Endothelial cell (in vitro differentiated cells): ENCODE data around the gene NOXA1. TPM values are rescaled to one million over a fixed set of nuclear protein-coding genes. Genes with fewer than 3 reads are reported as not detected.
A peak's percentile ranks its signal among the peaks of the same experiment; 100 is the strongest.

Source experiments
- DNase-seq: peaks from one replicate; pipeline ENCODE4 v3.0.0; 2021; ENCODE audit warnings: low spot score
- H3K27ac Mint-ChIP-seq: one replicate; pipeline ENCODE4 v1.8.0; 2021; ENCODE audit warnings: mixed read lengths, inconsistent platforms; ENCODE audit not compliant: unreplicated experiment
- H3K27me3 Mint-ChIP-seq: one replicate; pipeline ENCODE4 v1.8.0; 2021; ENCODE audit warnings: mild to moderate bottlenecking, moderate library complexity, mixed read lengths, inconsistent platforms; ENCODE audit not compliant: unreplicated experiment
- H3K36me3 Mint-ChIP-seq: one replicate; pipeline ENCODE4 v1.8.0; 2021; ENCODE audit warnings: mild to moderate bottlenecking, low read depth, mixed read lengths, inconsistent platforms; ENCODE audit not compliant: unreplicated experiment
- H3K4me1 Mint-ChIP-seq: one replicate; pipeline ENCODE4 v1.8.0; 2021; ENCODE audit warnings: mild to moderate bottlenecking, mixed read lengths, inconsistent platforms; ENCODE audit not compliant: unreplicated experiment
- H3K4me3 Mint-ChIP-seq: one replicate; pipeline ENCODE4 v1.8.0; 2021; ENCODE audit warnings: mild to moderate bottlenecking, mixed read lengths, inconsistent platforms; ENCODE audit not compliant: unreplicated experiment
- H3K9me3 Mint-ChIP-seq: one replicate; pipeline ENCODE4 v1.8.0; 2021; ENCODE audit warnings: mixed read lengths, inconsistent platforms; ENCODE audit not compliant: unreplicated experiment
- total RNA-seq: library from RNA; stranded (reverse); fragmentation: NEBNext Ultra II Directional; extraction: Animal tissue kit (Norgen Biotek cat#: 25700); gene quantifications from one replicate; pipeline ENCODE4 v1.2.1, GENCODE V29; 2021; ENCODE audit not compliant: unreplicated experiment
- TF ChIP-seq, protein P1 (sequence below): fragments of 200-600 bp; sonication (generic); IDR thresholded peaks from one replicate; pipeline ENCODE4 v1.5.0; 2021; ENCODE audit warnings: antibody characterized with exemption; ENCODE audit not compliant: unreplicated experiment

The NOXA1 gene
- total RNA-seq, 1 donor from 2014 or later: 0.36 TPM

DNA sequence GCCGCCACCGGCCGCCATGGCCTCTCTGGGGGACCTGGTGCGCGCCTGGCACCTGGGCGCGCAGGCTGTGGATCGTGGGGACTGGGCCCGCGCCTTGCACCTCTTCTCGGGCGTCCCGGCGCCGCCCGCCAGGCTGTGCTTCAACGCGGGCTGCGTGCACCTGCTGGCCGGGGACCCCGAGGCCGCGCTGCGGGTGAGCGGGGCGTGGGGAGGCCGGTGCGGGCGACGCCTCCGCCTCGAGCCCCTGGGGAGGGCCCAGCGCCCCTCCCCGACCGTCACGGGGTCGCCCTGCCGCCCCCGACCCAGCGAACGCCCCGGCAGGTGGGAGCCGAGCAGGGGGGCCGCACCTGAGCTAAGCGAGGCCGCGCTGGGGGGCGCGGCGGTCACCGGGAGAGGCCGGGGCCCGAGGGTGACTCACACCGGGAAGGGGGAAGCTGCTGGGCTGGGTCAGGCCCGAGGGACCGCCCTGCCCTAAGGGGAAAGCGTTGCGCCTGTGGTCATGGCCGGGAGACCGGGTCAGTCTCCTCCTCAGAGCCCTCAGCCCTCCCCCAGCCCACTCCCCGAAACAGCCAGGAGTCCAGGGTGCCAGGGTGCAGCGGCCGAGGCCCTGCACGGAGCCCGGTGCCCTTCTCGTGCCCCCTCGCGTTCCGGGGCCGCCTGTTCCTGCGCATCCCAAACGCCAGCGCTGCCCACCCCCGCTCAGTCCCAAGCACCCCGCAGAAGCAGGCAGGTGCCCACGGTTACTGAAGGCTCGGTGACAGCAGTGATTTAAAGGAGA lies 510 bp downstream of the NOXA1 start:
- Mint-ChIP-seq H3K4me1 (peaks cover 4% of the 10 kb centered on the region), H3K27ac (no peak overlapping the region), H3K27me3 (peaks cover 13% of the 10 kb centered on the region), H3K36me3 (no peaks in the 10 kb centered on the region), H3K9me3 (no peaks in the 10 kb centered on the region), H3K4me3 (no peak overlapping the region)
- no peak for DNase-seq
- TF ChIP-seq, protein P1, sequence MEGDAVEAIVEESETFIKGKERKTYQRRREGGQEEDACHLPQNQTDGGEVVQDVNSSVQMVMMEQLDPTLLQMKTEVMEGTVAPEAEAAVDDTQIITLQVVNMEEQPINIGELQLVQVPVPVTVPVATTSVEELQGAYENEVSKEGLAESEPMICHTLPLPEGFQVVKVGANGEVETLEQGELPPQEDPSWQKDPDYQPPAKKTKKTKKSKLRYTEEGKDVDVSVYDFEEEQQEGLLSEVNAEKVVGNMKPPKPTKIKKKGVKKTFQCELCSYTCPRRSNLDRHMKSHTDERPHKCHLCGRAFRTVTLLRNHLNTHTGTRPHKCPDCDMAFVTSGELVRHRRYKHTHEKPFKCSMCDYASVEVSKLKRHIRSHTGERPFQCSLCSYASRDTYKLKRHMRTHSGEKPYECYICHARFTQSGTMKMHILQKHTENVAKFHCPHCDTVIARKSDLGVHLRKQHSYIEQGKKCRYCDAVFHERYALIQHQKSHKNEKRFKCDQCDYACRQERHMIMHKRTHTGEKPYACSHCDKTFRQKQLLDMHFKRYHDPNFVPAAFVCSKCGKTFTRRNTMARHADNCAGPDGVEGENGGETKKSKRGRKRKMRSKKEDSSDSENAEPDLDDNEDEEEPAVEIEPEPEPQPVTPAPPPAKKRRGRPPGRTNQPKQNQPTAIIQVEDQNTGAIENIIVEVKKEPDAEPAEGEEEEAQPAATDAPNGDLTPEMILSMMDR: peak; percentile 53

GRCh38 chr9:137426018-137426681 lies 3.0 kb downstream of the NOXA1 start:
- H3K4me1 Mint-ChIP-seq: peaks cover 4% of the 10 kb centered on the region
- H3K36me3 Mint-ChIP-seq: no peaks in the 10 kb centered on the region
- no peak overlapping the region for H3K4me3 Mint-ChIP-seq
- H3K9me3 Mint-ChIP-seq: no peaks in the 10 kb centered on the region
- no peak overlapping the region for H3K27ac Mint-ChIP-seq
- DNase-seq: no peak
- H3K27me3 Mint-ChIP-seq: peaks cover 13% of the 10 kb centered on the region
- TF ChIP-seq, protein P1: no peak

GRCh38 chr9:137427454-137428310 lies 4.5 kb downstream of the NOXA1 start:
- TF ChIP-seq, protein P1: no peak
- H3K4me1 Mint-ChIP-seq: no peaks in the 10 kb centered on the region
- no peak for DNase-seq
- H3K4me3 Mint-ChIP-seq: no peak overlapping the region
- no peaks in the 10 kb centered on the region for H3K36me3 Mint-ChIP-seq
- no peaks in the 10 kb centered on the region for H3K9me3 Mint-ChIP-seq
- peaks cover 10% of the 10 kb centered on the region for H3K27me3 Mint-ChIP-seq
- no peak overlapping the region for H3K27ac Mint-ChIP-seq

DNA sequence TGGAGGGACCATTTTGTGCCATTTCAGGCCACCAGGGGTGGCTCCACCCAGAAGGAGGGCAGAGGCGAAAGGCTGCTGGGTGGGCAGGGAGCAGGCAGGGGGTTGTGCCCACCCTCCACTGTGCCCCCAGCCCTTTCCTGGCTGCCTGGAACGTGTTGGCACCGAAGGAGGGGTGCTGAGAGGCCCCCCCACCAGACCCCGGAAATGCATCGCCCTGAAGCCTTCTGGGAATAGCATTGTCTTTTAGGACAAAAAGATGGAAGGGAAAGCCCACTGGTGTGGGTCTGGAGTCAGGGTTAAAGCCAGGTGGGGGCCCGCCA lies 5.1 kb downstream of the NOXA1 start:
- no peak overlapping the region for H3K27ac Mint-ChIP-seq
- peaks cover 10% of the 10 kb centered on the region for H3K27me3 Mint-ChIP-seq
- no peak for DNase-seq
- H3K36me3 Mint-ChIP-seq: no peaks in the 10 kb centered on the region
- TF ChIP-seq, protein P1: no peak
- H3K4me3 Mint-ChIP-seq: no peak overlapping the region
- H3K4me1 Mint-ChIP-seq: no peaks in the 10 kb centered on the region
- no peaks in the 10 kb centered on the region for H3K9me3 Mint-ChIP-seq
